K562 (cell line): ENCODE measurements around the gene CEP72. TPM values are rescaled to one million over a fixed set of nuclear protein-coding genes. Genes with fewer than 3 reads are reported as not detected.

ENCODE experiments used
- ATAC-seq: fragments of 200-7000 bp; cut with Tn5 transposase; 3 replicates; pipeline ENCODE4 v1.9.1; 2020; ENCODE audit warnings: moderate library complexity
- BruUV-seq: library from RNA; stranded (reverse); fragments of 400-500 nt; replicated peaks from 2 replicates; lab custom pipeline; 2021; lab: Mats Ljungman, UMichigan
- CTCF ChIA-PET: fragments of 300-600 bp; formaldehyde crosslinking; extraction: SDS; loops from one replicate; lab custom pipeline; 2021; ENCODE audit warnings: low intra/inter-chr PET ratio; lab: Yijun Ruan, JAX
- POLR2A ChIA-PET: fragments of 300-600, 350-650 bp; sonication (Branson Sonifier 250); formaldehyde crosslinking; extraction: SDS; loops from one replicate; lab custom pipeline; 2021; ENCODE audit warnings: antibody characterized with exemption, inconsistent platforms; lab: Yijun Ruan, JAX
- DNase-seq, 4 experiments: peaks; one replicate each; pipeline versions ENCODE4 v3.0.0 to v3.0.0-alpha.2; 2011 to 2018; ENCODE audit warnings: low spot score in 3 of 4, mixed read lengths in 3 of 4; ENCODE audit errors: extremely low read depth in 1 of 4
- FAIRE-seq: peaks from 2 replicates; lab custom pipeline; 2011; peaks lifted over from hg19 to GRCh38; lab: Jason Lieb, UNC
- H2AFZ ChIP-seq: 2 replicates; pipeline ENCODE4 v1.6.0; 2011; ENCODE audit warnings: low read depth, low read length, control low read depth, inconsistent platforms
- H3K27ac ChIP-seq: fragments of 200-600 bp; 3 replicates; pipeline ENCODE4 v1.8.0; 2011; ENCODE audit warnings: low read depth, mild to moderate bottlenecking, control low read depth, inconsistent platforms, low read length, moderate library complexity, mixed read lengths; ENCODE audit errors: extremely low read depth
- H3K27me3 ChIP-seq, 2 experiments: fragments of 300-600 bp in 1 of 2; 2 replicates in 1 of 2; 3 replicates in 1 of 2; pipeline versions ENCODE4 v1.6.0 to v1.8.0; 2011; ENCODE audit warnings: inconsistent platforms in 2 of 2, low read length in 2 of 2, mild to moderate bottlenecking in 1 of 2, mixed read lengths in 1 of 2, moderate library complexity in 1 of 2; ENCODE audit not compliant: control insufficient read depth in 2 of 2, insufficient read depth in 2 of 2
- H3K36me3 ChIP-seq: fragments of 300-600 bp; 3 replicates; pipeline ENCODE4 v1.8.0; 2011; ENCODE audit warnings: mild to moderate bottlenecking, low read length, inconsistent platforms; ENCODE audit not compliant: control insufficient read depth, insufficient read depth
- H3K4me1 ChIP-seq, 2 experiments: fragments of 200-600 bp in 1 of 2; replicated peaks in 1 of 2; 2 replicates in 1 of 2; 3 replicates in 1 of 2; pipeline versions ENCODE4 v1.5.1 to v1.8.0; 2011; ENCODE audit warnings: inconsistent platforms in 2 of 2, low read length in 2 of 2, mild to moderate bottlenecking in 1 of 2, mixed read lengths in 1 of 2, moderate library complexity in 1 of 2; ENCODE audit not compliant: control insufficient read depth in 2 of 2, insufficient read depth in 2 of 2
- H3K4me2 ChIP-seq: 2 replicates; pipeline ENCODE4 v1.6.1; 2011; ENCODE audit warnings: low read length, control low read depth, inconsistent platforms, mixed read lengths; ENCODE audit not compliant: insufficient read depth
- H3K4me3 ChIP-seq: fragments of 200-600 bp; sonication (generic), shearing (Covaris generic); 2 replicates; pipeline ENCODE4 v1.5.1; 2016; ENCODE audit warnings: control low read depth, inconsistent platforms
- H3K79me2 ChIP-seq: fragments of 200-600 bp; 3 replicates; pipeline ENCODE4 v1.8.0; 2011; ENCODE audit warnings: low read length, inconsistent platforms; ENCODE audit not compliant: control insufficient read depth, insufficient read depth
- H3K9ac ChIP-seq, 2 experiments: 2 replicates each; pipeline versions ENCODE4 v1.6.0 to v1.6.1; 2011; ENCODE audit warnings: low read depth in 2 of 2, low read length in 2 of 2, control low read depth in 1 of 2, inconsistent platforms in 1 of 2, mild to moderate bottlenecking in 1 of 2, mixed read lengths in 1 of 2; ENCODE audit not compliant: insufficient read depth in 1 of 2
- H3K9me1 ChIP-seq: one replicate; pipeline ENCODE4 v1.6.0; 2011; ENCODE audit warnings: inconsistent platforms, mild to moderate bottlenecking, low read length, moderate library complexity; ENCODE audit not compliant: control insufficient read depth, insufficient read depth
- H3K9me3 ChIP-seq: replicated peaks from 2 replicates; pipeline ENCODE4 v1.5.1; 2011; ENCODE audit warnings: low read depth, low read length, inconsistent platforms; ENCODE audit not compliant: control insufficient read depth, insufficient read depth
- H4K20me1 ChIP-seq: replicated peaks from 2 replicates; pipeline ENCODE4 v1.6.1; 2011; ENCODE audit warnings: low read length, inconsistent platforms, mixed read lengths; ENCODE audit not compliant: control insufficient read depth, insufficient read depth
- HDGF ChIP-seq: fragments of 450-650 bp; IDR thresholded peaks from 2 replicates; pipeline ENCODE4 v1.6.1; 2016
- POLR2G ChIP-seq: fragments of 200-400 bp; formaldehyde crosslinking; IDR thresholded peaks from 2 replicates; pipeline ENCODE4 v1.6.1; 2017; ENCODE audit warnings: low read depth, mild to moderate bottlenecking, antibody characterized with exemption, low read length, moderate library complexity
- TEAD4 ChIP-seq, 2 experiments: sonication (generic) in 1 of 2; formaldehyde crosslinking in 1 of 2; IDR thresholded peaks; 2 replicates each; pipeline versions ENCODE4 v1.6.1 to v1.8.0; 2012 to 2022; ENCODE audit warnings: borderline replicate concordance in 1 of 2, inconsistent platforms in 1 of 2, low read length in 1 of 2, mild to moderate bottlenecking in 1 of 2, missing genetic modification reagents in 1 of 2
- ZNF212 ChIP-seq: fragments of 450-650 bp; formaldehyde crosslinking; IDR thresholded peaks from 2 replicates; pipeline ENCODE4 v1.4.0; 2020; ENCODE audit warnings: mild to moderate bottlenecking
- ZNF551 ChIP-seq: fragments of 250-450 bp; sonication (Bioruptor Pico); IDR thresholded peaks from 2 replicates; pipeline ENCODE4 v1.5.0; 2021; ENCODE audit warnings: mild to moderate bottlenecking, moderate library complexity
- ZNF57 ChIP-seq: fragments of 450-650 bp; formaldehyde crosslinking; IDR thresholded peaks from 2 replicates; pipeline ENCODE4 v1.4.0; 2020; ENCODE audit warnings: mild to moderate bottlenecking, moderate library complexity
- ZNF695 ChIP-seq: fragments of 450-650 bp; formaldehyde crosslinking; IDR thresholded peaks from 2 replicates; pipeline ENCODE4 v1.4.0; 2020; ENCODE audit warnings: mild to moderate bottlenecking, moderate library complexity
- WGBS: fragments of 100-300 bp; shearing (Covaris generic); methylation state at CpG from one replicate; pipeline ENCODE4 v1.1.6; 2016; ENCODE audit warnings: low coverage, mixed read lengths; ENCODE audit not compliant: insufficient coverage; ENCODE audit errors: missing lambda C conversion rate; 5-methylcytosine and 5-hydroxymethylcytosine counted together
- in situ Hi-C: fragments of 300-500 bp; cut with MboI; formaldehyde crosslinking; loops from 4 replicates; pipeline ENCODE4 v1.15.0; 2018; ENCODE audit warnings: inconsistent platforms, mixed read lengths
- intact Hi-C: fragments of 100-400 bp; cut with micrococcal nuclease; formaldehyde crosslinking; loops from 2 replicates; pipeline ENCODE4 v1.14.2; 2022
- polyA plus RNA-seq, 8 experiments: library from polyadenylated mRNA; depleted of rRNA in 4 of 8; stranded (reverse) in 5 of 8; unstranded in 3 of 8; fragments of >200 nt; fragmentation: Nextera tagmentation in 2 of 8; fragmentation: Illumina TruSeq in 1 of 8; extraction: Ambion mirVana in 2 of 8; extraction: Trizol in 1 of 8; gene quantifications; 2 replicates each; pipeline versions ENCODE4 v1.2.1 to v1.2.3, GENCODE V29; 2011 to 2014; ENCODE audit warnings: inconsistent platforms in 1 of 8, missing spikeins in 1 of 8
- total RNA-seq, 7 experiments: library from RNA; depleted of rRNA in 6 of 7; stranded (reverse); fragments of >200 nt in 6 of 7; fragmentation: Illumina TruSeq in 2 of 7; extraction: Trizol in 2 of 7; gene quantifications; 2 replicates each; pipeline versions ENCODE4 v1.2.1 to v1.2.3, GENCODE V29; 2011 to 2021; ENCODE audit warnings: low replicate concordance in 1 of 7
- TF ChIP-seq, protein P1 (sequence below): fragments of 250-450 bp; sonication (Bioruptor Pico); IDR thresholded peaks from 2 replicates; pipeline ENCODE4 v1.5.0; 2021; ENCODE audit warnings: mild to moderate bottlenecking, borderline replicate concordance
- TF ChIP-seq, protein P2 (sequence below), 2 experiments: fragments of 450-650 bp in 1 of 2; sonication (generic) in 1 of 2; formaldehyde crosslinking; conservative IDR thresholded peaks; 2 replicates each; pipeline versions ENCODE4 v1.4.0 to v1.8.1; 2020 to 2022; ENCODE audit warnings: mild to moderate bottlenecking in 1 of 2, missing genetic modification reagents in 1 of 2

The CEP72 gene
- total and polyA plus RNA-seq, 9 of the 15 experiments (the other 6 are each of a cell fraction or from before 2014, with no cell fraction given), result 0.89 to 38.1 (median 14.2) TPM

DNA sequence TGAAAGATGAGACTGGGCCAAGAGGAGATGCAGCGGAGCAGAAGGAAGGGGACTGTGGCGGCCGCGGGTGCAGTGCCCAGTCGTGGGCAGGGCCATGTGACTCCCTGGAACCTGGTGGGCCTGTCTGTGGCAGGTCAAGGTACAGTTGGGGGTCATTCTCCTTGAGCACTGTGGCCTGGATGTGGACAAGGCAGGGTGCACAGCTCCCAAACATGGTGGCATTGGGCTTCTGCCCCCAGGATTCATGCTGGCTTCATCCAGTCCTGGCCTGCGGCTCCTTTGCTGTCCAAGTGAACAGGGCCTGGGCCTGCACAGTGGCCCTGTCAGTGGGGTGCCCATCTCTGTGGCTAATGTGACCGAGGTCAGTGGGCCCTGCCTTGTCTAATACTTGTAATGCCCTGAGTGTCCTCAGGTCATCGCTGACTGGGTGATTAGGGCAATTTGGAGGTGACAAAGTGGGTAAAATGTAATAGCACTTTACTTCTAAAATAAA, 39.9 kb downstream of the CEP72 start:
- ChIA-PET CTCF (no interaction called here), POLR2A (interaction anchor here (1.6 kb wide), 1 partner anchor 11 kb away, joined by 5 read pairs; no protein-coding TSS in a partner anchor)
- no peaks in the 10 kb centered on the region; the same call in 1 of the 3 replicates for H3K79me2 ChIP-seq
- H2AFZ ChIP-seq, result no peak overlapping the region
- H3K27ac ChIP-seq, result no peak overlapping the region
- peaks cover 18% of the 10 kb centered on the region for H3K9me3 ChIP-seq
- no peak for DNase-seq
- BruUV-seq, result no TSS peak
- no peak overlapping the region for H3K9ac ChIP-seq
- H3K4me1 ChIP-seq, result peaks cover 1 to 4% of the 10 kb centered on the region in 2 experiments; a peak in 3 of 5 replicates
- no peak overlapping the region for H3K4me2 ChIP-seq
- TF ChIP-seq ZNF695 (CRISPR knock-in tag), result no peak
- TF ChIP-seq, protein P1, sequence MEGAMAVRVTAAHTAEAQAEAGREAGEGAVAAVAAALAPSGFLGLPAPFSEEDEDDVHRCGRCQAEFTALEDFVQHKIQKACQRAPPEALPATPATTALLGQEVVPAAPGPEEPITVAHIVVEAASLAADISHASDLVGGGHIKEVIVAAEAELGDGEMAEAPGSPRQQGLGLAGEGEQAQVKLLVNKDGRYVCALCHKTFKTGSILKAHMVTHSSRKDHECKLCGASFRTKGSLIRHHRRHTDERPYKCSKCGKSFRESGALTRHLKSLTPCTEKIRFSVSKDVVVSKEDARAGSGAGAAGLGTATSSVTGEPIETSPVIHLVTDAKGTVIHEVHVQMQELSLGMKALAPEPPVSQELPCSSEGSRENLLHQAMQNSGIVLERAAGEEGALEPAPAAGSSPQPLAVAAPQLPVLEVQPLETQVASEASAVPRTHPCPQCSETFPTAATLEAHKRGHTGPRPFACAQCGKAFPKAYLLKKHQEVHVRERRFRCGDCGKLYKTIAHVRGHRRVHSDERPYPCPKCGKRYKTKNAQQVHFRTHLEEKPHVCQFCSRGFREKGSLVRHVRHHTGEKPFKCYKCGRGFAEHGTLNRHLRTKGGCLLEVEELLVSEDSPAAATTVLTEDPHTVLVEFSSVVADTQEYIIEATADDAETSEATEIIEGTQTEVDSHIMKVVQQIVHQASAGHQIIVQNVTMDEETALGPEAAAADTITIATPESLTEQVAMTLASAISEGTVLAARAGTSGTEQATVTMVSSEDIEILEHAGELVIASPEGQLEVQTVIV (CRISPR knock-in tag), result no peak
- TF ChIP-seq, protein P2, sequence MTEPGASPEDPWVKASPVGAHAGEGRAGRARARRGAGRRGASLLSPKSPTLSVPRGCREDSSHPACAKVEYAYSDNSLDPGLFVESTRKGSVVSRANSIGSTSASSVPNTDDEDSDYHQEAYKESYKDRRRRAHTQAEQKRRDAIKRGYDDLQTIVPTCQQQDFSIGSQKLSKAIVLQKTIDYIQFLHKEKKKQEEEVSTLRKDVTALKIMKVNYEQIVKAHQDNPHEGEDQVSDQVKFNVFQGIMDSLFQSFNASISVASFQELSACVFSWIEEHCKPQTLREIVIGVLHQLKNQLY (CRISPR knock-in tag; conservative IDR thresholded peaks at IDR 0.05), result no peak
- no peak for TF ChIP-seq HDGF
- no peak for TF ChIP-seq ZNF212 (CRISPR knock-in tag)
- no peak for TF ChIP-seq POLR2G
- TF ChIP-seq TEAD4 (IDR thresholded peaks at IDR 0.05; ENCODE audit: low read length), result no peak
- TF ChIP-seq TEAD4 (CRISPR knock-in tag; IDR thresholded peaks at IDR 0.05; ENCODE audit: borderline replicate concordance), result no peak
- TF ChIP-seq ZNF551 (CRISPR knock-in tag), result no peak
- no peak for TF ChIP-seq ZNF57 (CRISPR knock-in tag)
- ATAC-seq, result no peak
- H3K27me3 ChIP-seq, result no peaks in the 10 kb centered on the region
- intact Hi-C loops, result no loop called here
- H4K20me1 ChIP-seq, result no peaks in the 10 kb centered on the region
- WGBS, result 97% methylated on average over 8 of the region's 8 CpGs
- peaks cover 78% of the 10 kb centered on the region for H3K36me3 ChIP-seq
- in situ Hi-C loops, result no loop called here
- no peaks in the 10 kb centered on the region for H3K9me1 ChIP-seq
- no peak overlapping the region for H3K4me3 ChIP-seq
- FAIRE-seq, result no peak
